Neural cell (in vitro differentiated cells): ENCODE data around the gene EPB41L2. TPM values are rescaled to one million over a fixed set of nuclear protein-coding genes. Genes with fewer than 3 reads are reported as not detected.

Experiments
- H2AFZ ChIP-seq: fragments of 200-600, 300-800 bp; sonication (generic), shearing (Covaris generic); 2 replicates; pipeline ENCODE4 v1.6.0; 2014; ENCODE audit warnings: low read depth, mild to moderate bottlenecking, antibody characterized with exemption, low read length, moderate library complexity
- H3F3A ChIP-seq: fragments of 200-600 bp; shearing (Covaris generic); 2 replicates; pipeline ENCODE4 v1.6.1; 2016; ENCODE audit warnings: mild to moderate bottlenecking, moderate library complexity, mixed read lengths, antibody characterized with exemption, low read length; ENCODE audit not compliant: insufficient read depth, poor library complexity, severe bottlenecking
- H3K27ac ChIP-seq: fragments of 200-600, 300-800 bp; sonication (generic), shearing (Covaris generic); 2 replicates; pipeline ENCODE4 v1.5.1; 2014; ENCODE audit warnings: mild to moderate bottlenecking, low read length, moderate library complexity
- H3K27me3 ChIP-seq: fragments of 300-800, 200-600 bp; sonication (generic), shearing (Covaris generic); 2 replicates; pipeline ENCODE4 v1.6.0; 2014; ENCODE audit warnings: mild to moderate bottlenecking, low read depth, low read length, moderate library complexity; ENCODE audit not compliant: insufficient read depth
- H3K36me3 ChIP-seq: fragments of 300-800, 200-600 bp; sonication (generic), shearing (Covaris generic); 2 replicates; pipeline ENCODE4 v1.5.1; 2014; ENCODE audit warnings: mild to moderate bottlenecking, antibody characterized with exemption, low read length, moderate library complexity; ENCODE audit not compliant: insufficient read depth
- H3K4me2 ChIP-seq: fragments of 300-800, 200-600 bp; sonication (generic), shearing (Covaris generic); 2 replicates; pipeline ENCODE4 v1.6.0; 2014; ENCODE audit warnings: mild to moderate bottlenecking, low read length
- H3K4me3 ChIP-seq: fragments of 300-800, 200-600 bp; sonication (generic), shearing (Covaris generic); 2 replicates; pipeline ENCODE4 v1.5.1; 2014; ENCODE audit warnings: mild to moderate bottlenecking, low read length, moderate library complexity
- H3K79me2 ChIP-seq: fragments of 200-600 bp; shearing (Covaris generic); replicated peaks from 2 replicates; pipeline ENCODE4 v1.6.0; 2014; ENCODE audit warnings: mild to moderate bottlenecking, low read length, moderate library complexity; ENCODE audit not compliant: insufficient read depth
- H3K9ac ChIP-seq: fragments of 300-800, 200-600 bp; sonication (generic), shearing (Covaris generic); 2 replicates; pipeline ENCODE4 v1.6.1; 2016; ENCODE audit warnings: mild to moderate bottlenecking, low read length, mixed read lengths
- H3K9me2 ChIP-seq: fragments of 200-600 bp; shearing (Covaris generic); 2 replicates; pipeline ENCODE4 v1.6.1; 2016; ENCODE audit warnings: mild to moderate bottlenecking, low read length, mixed read lengths; ENCODE audit not compliant: insufficient read depth
- H3K9me3 ChIP-seq: fragments of 200-600, 300-800 bp; sonication (generic), shearing (Covaris generic); 2 replicates; pipeline ENCODE4 v1.6.1; 2016; ENCODE audit warnings: mild to moderate bottlenecking, mixed run types, low read length, moderate library complexity, mixed read lengths
- H4K20me1 ChIP-seq: fragments of 200-600 bp; shearing (Covaris generic); 2 replicates; pipeline ENCODE4 v1.6.1; 2016; ENCODE audit warnings: mild to moderate bottlenecking, mixed run types; ENCODE audit not compliant: insufficient read depth
- EP300 ChIP-seq: fragments of 450-650 bp; conservative IDR thresholded peaks from 2 replicates; pipeline ENCODE4 v1.6.1; 2014; ENCODE audit warnings: antibody characterized with exemption, mild to moderate bottlenecking, moderate library complexity; ENCODE audit not compliant: poor library complexity, severe bottlenecking
- EZH2 ChIP-seq: fragments of 200-600, 300-800 bp; shearing (Covaris generic), sonication (generic); IDR thresholded peaks from 2 replicates; pipeline ENCODE4 v1.6.1; 2014; ENCODE audit warnings: antibody characterized with exemption, low read length, borderline replicate concordance, mild to moderate bottlenecking; ENCODE audit not compliant: insufficient read depth, poor library complexity, severe bottlenecking
- MXI1 ChIP-seq: fragments of 450-650 bp; conservative IDR thresholded peaks from 2 replicates; pipeline ENCODE4 v1.6.1; 2014; ENCODE audit warnings: antibody characterized with exemption, mild to moderate bottlenecking; ENCODE audit not compliant: poor library complexity, severe bottlenecking
- POLR2AphosphoS5 ChIP-seq: IDR thresholded peaks from 2 replicates; pipeline ENCODE4 v1.6.1; 2012
- RAD21 ChIP-seq: fragments of 450-650 bp; conservative IDR thresholded peaks from 2 replicates; pipeline ENCODE4 v1.6.1; 2014; ENCODE audit warnings: antibody characterized with exemption, mild to moderate bottlenecking, moderate library complexity
- SMC3 ChIP-seq: fragments of 450-650 bp; conservative IDR thresholded peaks from 2 replicates; pipeline ENCODE4 v1.6.1; 2014; ENCODE audit warnings: antibody characterized with exemption, mild to moderate bottlenecking, moderate library complexity; ENCODE audit not compliant: poor library complexity
- TAF1 ChIP-seq: IDR thresholded peaks from 2 replicates; pipeline ENCODE4 v1.6.1; 2012; ENCODE audit warnings: low read depth
- polyA plus RNA-seq: library from polyadenylated mRNA; depleted of rRNA; stranded (reverse); fragments of >200 nt; gene quantifications from 2 replicates; pipeline ENCODE4 v1.2.3, GENCODE V29; 2014
- TF ChIP-seq, protein P1 (sequence below): fragments of 450-650 bp; IDR thresholded peaks from 2 replicates; pipeline ENCODE4 v1.5.1; 2014; ENCODE audit warnings: antibody characterized with exemption, mild to moderate bottlenecking, moderate library complexity; ENCODE audit not compliant: poor library complexity, severe bottlenecking
- TF ChIP-seq, protein P2 (sequence below): IDR thresholded peaks from 2 replicates; pipeline ENCODE4 v1.6.1; 2012; ENCODE audit warnings: borderline replicate concordance

EPB41L2 gene
- polyA plus RNA-seq, 1 donor from 2014 or later: 13.5 TPM

DNA sequence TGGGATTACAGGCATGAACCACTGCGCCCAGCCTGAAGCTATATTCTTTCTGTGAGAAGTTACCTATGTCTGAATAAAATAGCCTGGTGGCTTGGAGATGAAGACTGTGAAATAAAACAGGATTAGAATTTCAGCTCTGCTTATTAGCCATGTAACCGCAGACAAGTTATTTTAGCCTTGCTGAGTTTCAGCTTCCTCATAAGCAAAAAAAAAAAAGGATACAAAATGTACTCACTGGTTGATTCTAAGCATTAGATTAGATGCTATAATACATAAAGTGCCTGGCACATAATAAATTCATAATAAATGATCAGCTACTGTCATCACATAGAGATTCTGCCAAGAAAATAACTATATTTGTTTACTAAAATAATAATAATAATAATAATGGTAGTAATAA lies 98.8 kb downstream of the EPB41L2 start:
- Histone ChIP-seq H3K4me3 (no peak overlapping the region), H3F3A (no peaks in the 10 kb centered on the region), H3K9me3 (no peaks in the 10 kb centered on the region), H3K79me2 (no peaks in the 10 kb centered on the region), H2AFZ (no peak overlapping the region), H3K9ac (no peak overlapping the region), H3K4me2 (no peak overlapping the region), H3K36me3 (no peaks in the 10 kb centered on the region), H3K27ac (no peak overlapping the region), H3K27me3 (no peaks in the 10 kb centered on the region), H4K20me1 (no peaks in the 10 kb centered on the region), H3K9me2 (no peaks in the 10 kb centered on the region)
- TF ChIP-seq EP300: no peak
- no peak for TF ChIP-seq EZH2
- no peak for TF ChIP-seq RAD21
- no peak for TF ChIP-seq POLR2AphosphoS5
- no peak for TF ChIP-seq SMC3
- TF ChIP-seq, protein P1, sequence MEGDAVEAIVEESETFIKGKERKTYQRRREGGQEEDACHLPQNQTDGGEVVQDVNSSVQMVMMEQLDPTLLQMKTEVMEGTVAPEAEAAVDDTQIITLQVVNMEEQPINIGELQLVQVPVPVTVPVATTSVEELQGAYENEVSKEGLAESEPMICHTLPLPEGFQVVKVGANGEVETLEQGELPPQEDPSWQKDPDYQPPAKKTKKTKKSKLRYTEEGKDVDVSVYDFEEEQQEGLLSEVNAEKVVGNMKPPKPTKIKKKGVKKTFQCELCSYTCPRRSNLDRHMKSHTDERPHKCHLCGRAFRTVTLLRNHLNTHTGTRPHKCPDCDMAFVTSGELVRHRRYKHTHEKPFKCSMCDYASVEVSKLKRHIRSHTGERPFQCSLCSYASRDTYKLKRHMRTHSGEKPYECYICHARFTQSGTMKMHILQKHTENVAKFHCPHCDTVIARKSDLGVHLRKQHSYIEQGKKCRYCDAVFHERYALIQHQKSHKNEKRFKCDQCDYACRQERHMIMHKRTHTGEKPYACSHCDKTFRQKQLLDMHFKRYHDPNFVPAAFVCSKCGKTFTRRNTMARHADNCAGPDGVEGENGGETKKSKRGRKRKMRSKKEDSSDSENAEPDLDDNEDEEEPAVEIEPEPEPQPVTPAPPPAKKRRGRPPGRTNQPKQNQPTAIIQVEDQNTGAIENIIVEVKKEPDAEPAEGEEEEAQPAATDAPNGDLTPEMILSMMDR: no peak
- TF ChIP-seq, protein P2, sequence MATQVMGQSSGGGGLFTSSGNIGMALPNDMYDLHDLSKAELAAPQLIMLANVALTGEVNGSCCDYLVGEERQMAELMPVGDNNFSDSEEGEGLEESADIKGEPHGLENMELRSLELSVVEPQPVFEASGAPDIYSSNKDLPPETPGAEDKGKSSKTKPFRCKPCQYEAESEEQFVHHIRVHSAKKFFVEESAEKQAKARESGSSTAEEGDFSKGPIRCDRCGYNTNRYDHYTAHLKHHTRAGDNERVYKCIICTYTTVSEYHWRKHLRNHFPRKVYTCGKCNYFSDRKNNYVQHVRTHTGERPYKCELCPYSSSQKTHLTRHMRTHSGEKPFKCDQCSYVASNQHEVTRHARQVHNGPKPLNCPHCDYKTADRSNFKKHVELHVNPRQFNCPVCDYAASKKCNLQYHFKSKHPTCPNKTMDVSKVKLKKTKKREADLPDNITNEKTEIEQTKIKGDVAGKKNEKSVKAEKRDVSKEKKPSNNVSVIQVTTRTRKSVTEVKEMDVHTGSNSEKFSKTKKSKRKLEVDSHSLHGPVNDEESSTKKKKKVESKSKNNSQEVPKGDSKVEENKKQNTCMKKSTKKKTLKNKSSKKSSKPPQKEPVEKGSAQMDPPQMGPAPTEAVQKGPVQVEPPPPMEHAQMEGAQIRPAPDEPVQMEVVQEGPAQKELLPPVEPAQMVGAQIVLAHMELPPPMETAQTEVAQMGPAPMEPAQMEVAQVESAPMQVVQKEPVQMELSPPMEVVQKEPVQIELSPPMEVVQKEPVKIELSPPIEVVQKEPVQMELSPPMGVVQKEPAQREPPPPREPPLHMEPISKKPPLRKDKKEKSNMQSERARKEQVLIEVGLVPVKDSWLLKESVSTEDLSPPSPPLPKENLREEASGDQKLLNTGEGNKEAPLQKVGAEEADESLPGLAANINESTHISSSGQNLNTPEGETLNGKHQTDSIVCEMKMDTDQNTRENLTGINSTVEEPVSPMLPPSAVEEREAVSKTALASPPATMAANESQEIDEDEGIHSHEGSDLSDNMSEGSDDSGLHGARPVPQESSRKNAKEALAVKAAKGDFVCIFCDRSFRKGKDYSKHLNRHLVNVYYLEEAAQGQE: no peak
- TF ChIP-seq MXI1: no peak
- TF ChIP-seq TAF1: no peak

DNA sequence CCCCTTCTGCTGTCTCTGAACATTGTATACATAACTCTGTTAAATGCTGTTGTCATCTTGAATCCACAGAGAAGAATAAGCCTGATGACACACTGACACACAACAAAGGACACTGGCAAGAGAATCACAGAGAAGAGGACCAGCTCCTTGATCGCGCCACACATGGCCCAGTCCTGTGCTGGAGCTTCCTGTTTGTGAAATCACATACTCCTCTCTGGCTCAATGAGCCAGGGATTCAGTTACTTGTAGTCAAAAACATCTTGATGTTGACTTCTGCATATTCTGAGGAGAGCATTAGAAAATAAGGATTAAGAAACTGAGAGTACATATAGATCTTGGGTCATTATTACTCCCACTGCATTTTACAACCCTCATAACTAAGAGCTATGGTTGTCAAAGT lies 100.1 kb downstream of the EPB41L2 start:
- Histone ChIP-seq H4K20me1 (no peaks in the 10 kb centered on the region), H3F3A (no peaks in the 10 kb centered on the region), H2AFZ (no peak overlapping the region), H3K79me2 (no peaks in the 10 kb centered on the region), H3K4me3 (no peak overlapping the region), H3K9me3 (no peaks in the 10 kb centered on the region), H3K9ac (no peak overlapping the region), H3K4me2 (no peak overlapping the region), H3K9me2 (no peaks in the 10 kb centered on the region), H3K36me3 (no peaks in the 10 kb centered on the region), H3K27ac (no peak overlapping the region), H3K27me3 (no peaks in the 10 kb centered on the region)
- TF ChIP-seq SMC3: no peak
- no peak for TF ChIP-seq RAD21
- TF ChIP-seq, protein P1: no peak
- TF ChIP-seq, protein P2: no peak
- TF ChIP-seq MXI1: no peak
- TF ChIP-seq TAF1: no peak
- TF ChIP-seq POLR2AphosphoS5: no peak
- TF ChIP-seq EZH2: no peak
- TF ChIP-seq EP300: no peak
